NB4 (cell line): Measurements from ENCODE around the gene ANKRD2.

ENCODE experiments used
- CTCF ChIP-seq: IDR thresholded peaks from one replicate; pipeline ENCODE4 v1.5.1; 2012; ENCODE audit warnings: low read depth, low read length
- MYC ChIP-seq: IDR thresholded peaks from 2 replicates; pipeline ENCODE4 v1.6.1; 2011; ENCODE audit warnings: low read depth, low read length

GRCh38 chr10:97570789-97571471 is 1.6 kb upstream of the ANKRD2 start:
- no peak for TF ChIP-seq MYC
- no peak for TF ChIP-seq CTCF
